Stimulated activated memory B cell treated with anti-CD40 and anti-IgM and Interleukin-4, amounts not matched to agents 10 μg/mL and 1 μg/mL and 100 μg/mL, for 72 hours (primary cell): ENCODE measurements around the gene PLXNA1.

Source experiments
- ATAC-seq: fragments of 150-1000 bp; cut with Tn5 transposase; 2 replicates; pipeline ENCODE4 v1.10.0; 2021
- H3K27ac Mint-ChIP-seq: one replicate; pipeline ENCODE4 v1.8.0; 2022; ENCODE audit warnings: mild to moderate bottlenecking, mixed read lengths
- H3K27me3 Mint-ChIP-seq: one replicate; pipeline ENCODE4 v1.8.0; 2022; ENCODE audit warnings: mixed read lengths
- H3K36me3 Mint-ChIP-seq: one replicate; pipeline ENCODE4 v1.8.0; 2022; ENCODE audit warnings: mixed read lengths
- H3K4me1 Mint-ChIP-seq: one replicate; pipeline ENCODE4 v1.8.0; 2022; ENCODE audit warnings: mixed read lengths
- H3K4me3 Mint-ChIP-seq: one replicate; pipeline ENCODE4 v1.8.0; 2022; ENCODE audit warnings: mild to moderate bottlenecking, moderate library complexity, mixed read lengths
- H3K9me3 Mint-ChIP-seq: one replicate; pipeline ENCODE4 v1.8.0; 2022; ENCODE audit warnings: mixed read lengths

Gene PLXNA1

GRCh38 chr3:126986001-126986400 is 3.1 kb downstream of the PLXNA1 start:
- no peak overlapping the region for H3K27ac Mint-ChIP-seq
- H3K27me3 Mint-ChIP-seq = no peaks in the 10 kb centered on the region
- ATAC-seq = no peak
- peaks cover 28% of the 10 kb centered on the region for H3K4me1 Mint-ChIP-seq
- no peak overlapping the region for H3K4me3 Mint-ChIP-seq
- H3K9me3 Mint-ChIP-seq = no peaks in the 10 kb centered on the region
- H3K36me3 Mint-ChIP-seq = peaks cover 11% of the 10 kb centered on the region

GRCh38 chr3:126987129-126987528 is 4.2 kb downstream of the PLXNA1 start:
- Mint-ChIP-seq H3K36me3 (peaks cover 14% of the 10 kb centered on the region), H3K27me3 (no peaks in the 10 kb centered on the region), H3K4me1 (peaks cover 16% of the 10 kb centered on the region), H3K4me3 (no peak overlapping the region), H3K9me3 (no peaks in the 10 kb centered on the region), H3K27ac (no peak overlapping the region)
- ATAC-seq = no peak

- no peak overlapping the region for H3K4me3 Mint-ChIP-seq
- H3K27me3 Mint-ChIP-seq = no peaks in the 10 kb centered on the region
- H3K9me3 Mint-ChIP-seq = no peaks in the 10 kb centered on the region
- H3K27ac Mint-ChIP-seq = no peak overlapping the region
- ATAC-seq = no peak
- peaks cover 14% of the 10 kb centered on the region for H3K36me3 Mint-ChIP-seq
- H3K4me1 Mint-ChIP-seq = peaks cover 12% of the 10 kb centered on the region
These were observed 4.7 kb downstream of the PLXNA1 start for GRCh38 chr3:126987596-126987995.

- H3K27me3 Mint-ChIP-seq = no peaks in the 10 kb centered on the region
- peaks cover 12% of the 10 kb centered on the region for H3K4me1 Mint-ChIP-seq
- ATAC-seq = no peak
- H3K36me3 Mint-ChIP-seq = peaks cover 18% of the 10 kb centered on the region
- H3K27ac Mint-ChIP-seq = no peak overlapping the region
- no peak overlapping the region for H3K4me3 Mint-ChIP-seq
- H3K9me3 Mint-ChIP-seq = no peaks in the 10 kb centered on the region
These were observed 5.6 kb downstream of the PLXNA1 start for GRCh38 chr3:126988451-126989021.

GRCh38 chr3:126989316-126990023 is 6.6 kb downstream of the PLXNA1 start:
- no peaks in the 10 kb centered on the region for H3K9me3 Mint-ChIP-seq
- ATAC-seq = no peak
- no peak overlapping the region for H3K27ac Mint-ChIP-seq
- peaks cover 16% of the 10 kb centered on the region for H3K4me1 Mint-ChIP-seq
- H3K36me3 Mint-ChIP-seq = peaks cover 24% of the 10 kb centered on the region
- H3K4me3 Mint-ChIP-seq = no peak overlapping the region
- no peaks in the 10 kb centered on the region for H3K27me3 Mint-ChIP-seq

GRCh38 chr3:126990024-126990700 is 7.2 kb downstream of the PLXNA1 start:
- Mint-ChIP-seq H3K36me3 (peaks cover 24% of the 10 kb centered on the region), H3K27me3 (no peaks in the 10 kb centered on the region), H3K27ac (no peak overlapping the region), H3K4me1 (peaks cover 21% of the 10 kb centered on the region), H3K9me3 (no peaks in the 10 kb centered on the region), H3K4me3 (no peak overlapping the region)
- no peak for ATAC-seq

GRCh38 chr3:126990890-126991289 is 8.0 kb downstream of the PLXNA1 start:
- Mint-ChIP-seq H3K4me3 (no peak overlapping the region), H3K27me3 (no peaks in the 10 kb centered on the region), H3K36me3 (peaks cover 24% of the 10 kb centered on the region), H3K4me1 (peaks cover 26% of the 10 kb centered on the region), H3K9me3 (no peaks in the 10 kb centered on the region), H3K27ac (no peak overlapping the region)
- ATAC-seq = no peak

GRCh38 chr3:126991366-126992200 is 8.7 kb downstream of the PLXNA1 start:
- no peak for ATAC-seq
- no peaks in the 10 kb centered on the region for H3K9me3 Mint-ChIP-seq
- H3K4me3 Mint-ChIP-seq = no peak overlapping the region
- H3K36me3 Mint-ChIP-seq = peaks cover 24% of the 10 kb centered on the region
- no peak overlapping the region for H3K27ac Mint-ChIP-seq
- no peaks in the 10 kb centered on the region for H3K27me3 Mint-ChIP-seq
- peaks cover 22% of the 10 kb centered on the region for H3K4me1 Mint-ChIP-seq

GRCh38 chr3:126992216-126992615 is 9.3 kb downstream of the PLXNA1 start:
- no peak for ATAC-seq
- H3K27me3 Mint-ChIP-seq = no peaks in the 10 kb centered on the region
- no peak overlapping the region for H3K27ac Mint-ChIP-seq
- H3K4me1 Mint-ChIP-seq = peaks cover 20% of the 10 kb centered on the region
- H3K36me3 Mint-ChIP-seq = peaks cover 25% of the 10 kb centered on the region
- no peaks in the 10 kb centered on the region for H3K9me3 Mint-ChIP-seq
- H3K4me3 Mint-ChIP-seq = no peak overlapping the region

GRCh38 chr3:126992776-126993175 is 9.9 kb downstream of the PLXNA1 start:
- no peak for ATAC-seq

GRCh38 chr3:126993436-126993835 is 10.5 kb downstream of the PLXNA1 start:
- Mint-ChIP-seq H3K4me3 (no peak overlapping the region), H3K27ac (no peak overlapping the region)

More at GRCh38 chr3:126992776-126993175, 9.9 kb downstream of the PLXNA1 start:
- Mint-ChIP-seq H3K27me3 (no peaks in the 10 kb centered on the region), H3K36me3 (peaks cover 31% of the 10 kb centered on the region), H3K27ac (no peak overlapping the region), H3K4me3 (no peak overlapping the region), H3K9me3 (no peaks in the 10 kb centered on the region), H3K4me1 (peaks cover 24% of the 10 kb centered on the region)

GRCh38 chr3:126994661-126995245 is 11.8 kb downstream of the PLXNA1 start:
- Mint-ChIP-seq H3K27me3 (no peaks in the 10 kb centered on the region), H3K9me3 (no peaks in the 10 kb centered on the region), H3K4me3 (no peak overlapping the region), H3K36me3 (peaks cover 31% of the 10 kb centered on the region), H3K27ac (peak overlapping the region; percentile 5), H3K4me1 (peaks cover 30% of the 10 kb centered on the region)
- ATAC-seq = no peak

More at GRCh38 chr3:126993436-126993835, 10.5 kb downstream of the PLXNA1 start:
- peaks cover 37% of the 10 kb centered on the region for H3K36me3 Mint-ChIP-seq
- H3K4me1 Mint-ChIP-seq = peaks cover 30% of the 10 kb centered on the region
- no peak for ATAC-seq
- H3K9me3 Mint-ChIP-seq = no peaks in the 10 kb centered on the region
- H3K27me3 Mint-ChIP-seq = no peaks in the 10 kb centered on the region

- Mint-ChIP-seq H3K9me3 (no peaks in the 10 kb centered on the region), H3K27me3 (no peaks in the 10 kb centered on the region), H3K27ac (peak overlapping the region; percentile 5), H3K4me1 (peaks cover 30% of the 10 kb centered on the region), H3K36me3 (peaks cover 31% of the 10 kb centered on the region), H3K4me3 (no peak overlapping the region)
- no peak for ATAC-seq
These were observed 12.4 kb downstream of the PLXNA1 start for GRCh38 chr3:126995254-126995780.

- ATAC-seq = no peak
- Mint-ChIP-seq H3K36me3 (peaks cover 26% of the 10 kb centered on the region), H3K9me3 (no peaks in the 10 kb centered on the region), H3K27me3 (no peaks in the 10 kb centered on the region), H3K4me1 (peaks cover 30% of the 10 kb centered on the region), H3K4me3 (no peak overlapping the region), H3K27ac (no peak overlapping the region)
These were observed 13.1 kb downstream of the PLXNA1 start for GRCh38 chr3:126995926-126996512.
